HG03103 (cell line): ENCODE data around the gene RUNX1.

Experiments used
- ATAC-seq: cut with Tn5 transposase; IDR thresholded peaks from one replicate; pipeline ENCODE4 v1.9.1; 2021; ENCODE audit warnings: low read depth; ENCODE audit not compliant: unreplicated experiment

Gene RUNX1

DNA sequence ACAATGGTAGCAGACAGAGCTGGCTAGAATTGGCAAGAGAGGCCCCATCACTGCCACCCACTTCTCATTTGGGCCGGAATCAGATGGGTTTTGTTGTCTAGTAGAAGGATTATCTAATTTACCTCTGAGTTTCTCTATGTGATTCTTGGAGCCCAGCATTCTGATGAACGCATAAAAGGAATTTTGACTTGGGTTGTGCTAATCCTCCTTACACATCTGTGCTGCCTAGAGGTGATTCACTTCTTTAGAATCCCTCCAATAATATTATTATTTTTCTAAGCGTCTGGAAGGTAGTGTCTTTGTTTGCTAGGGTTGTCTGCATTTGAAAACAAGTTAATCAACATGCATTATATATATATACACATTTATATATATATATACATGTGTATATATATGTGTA, 118.1 kb downstream of the RUNX1 start:
- ATAC-seq: no peak

GRCh38 chr21:34928637-34929036, 120.5 kb downstream of the RUNX1 start:
- ATAC-seq: no peak

GRCh38 chr21:34927992-34928391, 121.1 kb downstream of the RUNX1 start:
- no peak for ATAC-seq

DNA sequence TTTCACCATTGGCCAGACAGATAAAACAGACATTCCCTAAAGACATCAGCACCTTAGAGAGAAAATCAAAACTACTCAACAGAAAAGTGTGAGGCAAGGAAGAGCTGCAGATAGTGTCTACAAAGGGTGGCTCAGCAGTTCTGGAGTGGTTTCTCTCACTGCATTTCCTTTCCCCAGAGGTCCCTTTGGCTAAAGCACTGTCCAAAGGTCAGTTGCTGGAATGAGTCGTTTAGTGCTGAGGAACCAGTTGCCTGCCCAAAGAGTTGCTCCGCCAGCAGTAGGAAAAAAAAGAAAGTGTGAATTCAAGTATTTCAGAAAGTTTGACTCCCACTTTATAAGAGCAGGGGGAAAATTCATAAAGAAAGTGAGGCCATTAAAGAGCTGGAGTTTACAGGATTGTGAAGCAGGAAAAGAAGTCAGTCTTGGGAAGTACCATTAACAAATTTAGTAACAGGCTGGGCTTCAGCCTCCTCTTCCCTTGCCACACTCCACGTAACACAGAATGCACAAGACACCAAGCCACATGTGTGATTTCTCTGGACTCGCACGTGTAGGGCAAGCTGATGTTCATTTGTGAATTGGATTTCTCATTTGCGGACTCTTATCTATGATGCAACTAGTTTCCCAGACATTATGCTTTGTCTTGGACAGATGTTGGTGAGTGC, 122.2 kb downstream of the RUNX1 start:
- no peak for ATAC-seq

GRCh38 chr21:34925597-34925996, 123.5 kb downstream of the RUNX1 start:
- no peak for ATAC-seq

DNA sequence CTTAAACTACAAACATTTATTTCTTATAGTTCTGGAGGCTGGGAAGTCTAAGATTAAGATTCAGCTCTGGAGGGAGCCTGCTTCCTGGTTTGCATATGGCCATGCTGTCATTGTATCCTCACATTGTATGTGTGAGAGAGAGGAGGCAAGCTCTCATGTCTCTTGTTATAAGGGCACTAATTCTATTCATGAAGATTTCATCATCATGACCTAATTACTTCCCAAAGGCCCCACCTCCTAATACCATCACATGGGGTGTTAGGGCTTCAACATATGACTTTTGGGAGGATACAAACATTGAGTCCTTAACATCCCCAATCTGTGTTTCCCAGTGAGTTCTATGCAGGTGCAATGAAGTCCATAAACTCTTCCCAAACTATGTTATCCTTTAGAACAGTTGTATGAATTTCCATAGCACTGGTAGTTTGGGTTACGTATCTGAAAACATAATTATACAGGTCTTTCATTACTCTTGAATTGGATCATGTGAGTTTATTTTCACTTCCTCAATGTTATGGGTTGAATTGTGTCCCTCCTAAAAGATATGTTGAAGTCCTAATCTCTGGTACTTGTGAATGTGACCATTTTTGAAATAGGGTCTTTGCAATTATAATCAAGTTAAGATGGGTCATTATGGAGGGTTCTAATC, 124.2 kb downstream of the RUNX1 start:
- no peak for ATAC-seq

DNA sequence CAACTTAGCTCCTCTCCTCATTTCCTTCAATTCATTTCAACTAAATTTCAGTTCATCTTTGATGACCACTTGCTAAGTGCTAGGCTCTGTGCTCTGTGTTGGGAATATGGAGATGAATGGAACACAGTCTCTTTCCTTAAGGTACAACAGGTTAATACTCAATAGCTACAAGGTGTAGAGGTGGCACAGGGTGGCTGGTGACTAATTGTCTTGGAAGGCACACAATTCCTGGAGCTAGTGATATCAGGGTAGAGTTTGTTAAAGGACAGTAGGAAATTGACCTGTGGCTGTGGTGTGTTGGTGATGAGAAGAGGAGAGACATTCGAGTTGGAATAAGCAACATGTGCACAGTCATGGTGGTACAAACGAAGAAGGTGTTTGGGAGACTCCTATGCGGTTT, 124.9 kb downstream of the RUNX1 start:
- ATAC-seq: no peak

DNA sequence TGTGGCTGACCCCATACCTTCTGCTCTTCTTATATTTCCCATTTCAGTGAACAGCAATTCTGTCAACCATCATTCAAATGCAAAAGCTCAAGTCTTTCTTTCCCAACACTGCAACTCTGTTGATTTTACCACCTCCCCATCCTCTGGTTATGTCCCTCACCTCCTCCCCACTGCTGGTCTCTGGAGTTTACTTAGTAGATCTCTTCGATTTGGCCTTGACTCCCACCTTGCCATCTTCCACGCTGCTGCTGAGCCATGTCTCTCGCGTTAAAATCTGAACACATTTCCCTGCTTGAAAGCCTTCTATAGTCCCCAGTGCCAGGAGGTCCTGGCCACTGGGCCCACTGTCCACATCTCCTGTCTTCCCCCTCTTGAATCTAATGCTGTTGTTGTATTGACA, 125.5 kb downstream of the RUNX1 start:
- no peak for ATAC-seq

DNA sequence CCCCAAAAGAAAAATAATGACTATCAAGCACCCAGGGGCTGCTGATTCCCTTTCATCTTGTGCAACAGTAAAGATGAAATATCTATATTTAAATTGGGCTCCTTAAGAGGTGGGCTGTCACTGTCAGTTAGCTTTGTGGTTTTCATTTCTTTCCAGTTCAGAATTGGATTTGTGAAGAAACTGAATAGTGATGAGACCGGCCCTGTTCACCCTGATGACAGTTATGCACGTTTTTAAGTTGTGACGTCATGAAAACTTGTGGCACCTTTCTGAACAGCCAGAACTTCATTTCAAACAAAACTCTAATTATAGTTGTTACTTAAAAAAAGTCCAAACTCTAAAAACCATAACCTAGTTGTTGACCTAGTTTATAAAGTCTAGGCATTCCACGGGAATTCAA, 125.9 kb downstream of the RUNX1 start:
- ATAC-seq: no peak

GRCh38 chr21:34922479-34922878, 126.6 kb downstream of the RUNX1 start:
- ATAC-seq: no peak

- no peak for ATAC-seq
Measured at GRCh38 chr21:34921151-34921550, 128.0 kb downstream of the RUNX1 start.

DNA sequence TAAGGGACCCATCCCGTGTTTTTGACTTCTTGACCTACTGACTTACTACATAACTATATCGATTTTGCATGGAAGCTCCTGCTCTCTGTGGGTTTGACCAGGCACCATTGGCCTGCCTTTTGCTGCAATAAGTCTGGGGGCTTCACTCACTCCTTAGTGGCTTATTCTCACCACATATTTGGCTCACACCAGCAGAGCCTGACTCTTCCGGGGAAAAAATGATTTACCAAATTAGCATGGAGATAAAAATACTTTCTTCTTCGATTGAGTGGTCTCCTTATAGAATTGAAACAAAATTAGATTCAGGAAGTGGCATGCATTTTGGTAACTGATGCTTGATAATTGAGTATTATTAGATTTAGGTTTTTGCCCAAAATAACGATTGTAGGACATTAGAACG, 129.7 kb downstream of the RUNX1 start:
- ATAC-seq: no peak

DNA sequence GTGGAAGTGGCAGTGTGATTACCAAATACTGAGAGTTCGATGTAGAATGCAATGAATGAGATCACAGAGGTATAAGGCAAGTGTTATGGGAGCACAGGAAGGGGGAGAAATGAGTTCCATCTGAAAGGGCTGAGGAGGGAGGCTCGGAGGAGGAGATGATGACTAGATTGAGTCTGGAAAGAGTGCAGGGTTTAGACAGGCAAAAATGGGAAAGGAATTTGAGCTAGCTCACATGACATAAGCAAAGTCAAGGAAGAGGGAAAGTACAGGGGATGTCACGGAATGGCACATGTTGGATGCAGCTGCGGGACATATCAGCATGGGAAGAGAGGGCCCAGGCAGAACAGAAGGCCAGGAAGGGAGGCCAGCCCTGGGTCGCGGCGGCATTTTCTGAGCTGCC, 132.7 kb downstream of the RUNX1 start:
- no peak for ATAC-seq

GRCh38 chr21:34915364-34915841, 133.7 kb downstream of the RUNX1 start:
- no peak for ATAC-seq

DNA sequence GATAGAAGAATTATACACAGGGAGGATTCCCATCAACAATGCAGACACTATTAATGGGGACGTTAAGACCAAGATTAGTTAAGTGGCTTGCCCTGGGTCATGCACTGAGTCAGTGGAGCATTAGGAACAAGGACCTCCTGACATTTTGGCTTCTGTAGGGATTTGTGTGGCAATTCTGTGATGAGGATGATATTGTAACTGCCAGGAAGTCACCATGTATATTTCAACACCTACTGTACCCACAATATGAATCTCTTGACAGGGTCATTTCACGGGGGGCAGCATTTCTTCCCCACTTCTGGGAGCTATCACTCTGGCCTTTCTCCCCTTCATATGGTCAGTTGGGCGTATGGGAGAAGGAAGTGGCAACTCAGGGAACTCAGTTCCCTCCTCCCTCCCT, 134.9 kb downstream of the RUNX1 start:
- ATAC-seq: no peak

- no peak for ATAC-seq
Measured at GRCh38 chr21:34913811-34914210, 135.3 kb downstream of the RUNX1 start.

- no peak for ATAC-seq
Measured at GRCh38 chr21:34912022-34912945, 136.8 kb downstream of the RUNX1 start.

DNA sequence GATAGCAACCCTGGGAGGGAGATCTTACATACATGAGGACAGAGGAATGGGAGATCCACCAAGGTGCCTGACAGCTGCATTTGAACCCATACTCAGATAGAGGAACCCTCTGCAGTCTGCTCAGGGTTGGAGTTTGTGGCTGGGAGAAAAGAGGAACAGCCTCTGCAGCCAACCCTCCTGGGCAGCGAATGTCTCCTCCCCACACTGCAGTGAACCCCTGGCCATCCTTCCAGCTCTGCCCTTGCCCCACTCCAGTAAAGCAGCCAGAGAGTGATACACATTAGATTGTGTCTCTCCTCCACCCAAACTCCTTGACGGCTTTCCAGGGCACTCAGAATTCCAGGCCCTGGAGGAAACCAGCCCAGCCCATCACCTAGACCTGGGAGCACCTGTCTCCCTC, 137.7 kb downstream of the RUNX1 start:
- no peak for ATAC-seq

- no peak for ATAC-seq
Measured at GRCh38 chr21:34910396-34910795, 138.7 kb downstream of the RUNX1 start.

DNA sequence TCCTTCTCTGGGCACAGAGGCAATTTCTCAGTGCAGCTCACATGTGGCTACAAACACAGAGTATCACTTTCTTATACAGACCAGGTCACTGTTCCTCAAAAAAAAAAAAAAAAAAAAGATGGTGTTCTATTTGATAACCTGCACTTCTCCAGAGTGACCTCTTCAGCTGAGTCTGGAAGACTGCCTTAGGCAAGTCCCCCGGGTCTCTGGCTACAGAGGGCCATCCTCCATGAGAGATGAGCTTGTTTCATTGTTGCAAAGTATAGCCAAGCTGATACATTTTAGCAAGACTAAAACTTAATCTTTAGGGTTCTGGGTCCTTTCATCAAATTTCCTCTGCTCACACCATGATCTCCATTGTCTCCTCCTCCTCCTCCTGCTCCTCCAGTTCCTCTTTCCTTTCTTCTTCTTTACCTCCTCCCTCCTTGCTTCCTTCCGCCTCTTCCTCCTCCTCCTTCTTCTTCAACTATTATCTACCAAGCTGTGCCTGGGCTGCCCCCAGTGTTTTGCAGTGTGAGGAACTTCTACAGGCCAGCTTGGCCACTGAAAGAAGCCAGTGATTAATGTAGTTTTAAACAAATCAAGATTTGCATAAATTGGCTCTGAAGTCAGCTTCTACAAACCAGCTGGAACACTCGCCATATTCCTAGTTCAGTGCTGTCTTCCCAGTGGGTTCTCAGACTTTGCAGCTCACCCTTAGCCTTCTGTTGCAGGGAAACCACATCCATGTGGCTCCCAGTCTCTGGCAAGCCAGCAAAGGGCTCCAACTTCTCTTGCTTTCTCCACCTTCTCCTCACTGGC, 139.4 kb downstream of the RUNX1 start:
- no peak for ATAC-seq
